OCI-LY7 (cell line): Measurements from ENCODE around the gene BRSK2.

Source experiments
- EZH2phosphoT487 ChIP-seq: fragments of 200-600 bp; sonication (generic); IDR thresholded peaks from 2 replicates; pipeline ENCODE4 v1.6.1; 2018; ENCODE audit warnings: low read depth, borderline replicate concordance, mild to moderate bottlenecking, mixed run types, antibody characterized with exemption, low read length, moderate library complexity, mixed read lengths
- TF ChIP-seq, protein P1 (sequence below): fragments of 200-600 bp; sonication (generic); conservative IDR thresholded peaks from 2 replicates; pipeline ENCODE4 v1.5.1; 2014; ENCODE audit warnings: mild to moderate bottlenecking, antibody characterized with exemption, low read length, moderate library complexity, mixed read lengths

DNA sequence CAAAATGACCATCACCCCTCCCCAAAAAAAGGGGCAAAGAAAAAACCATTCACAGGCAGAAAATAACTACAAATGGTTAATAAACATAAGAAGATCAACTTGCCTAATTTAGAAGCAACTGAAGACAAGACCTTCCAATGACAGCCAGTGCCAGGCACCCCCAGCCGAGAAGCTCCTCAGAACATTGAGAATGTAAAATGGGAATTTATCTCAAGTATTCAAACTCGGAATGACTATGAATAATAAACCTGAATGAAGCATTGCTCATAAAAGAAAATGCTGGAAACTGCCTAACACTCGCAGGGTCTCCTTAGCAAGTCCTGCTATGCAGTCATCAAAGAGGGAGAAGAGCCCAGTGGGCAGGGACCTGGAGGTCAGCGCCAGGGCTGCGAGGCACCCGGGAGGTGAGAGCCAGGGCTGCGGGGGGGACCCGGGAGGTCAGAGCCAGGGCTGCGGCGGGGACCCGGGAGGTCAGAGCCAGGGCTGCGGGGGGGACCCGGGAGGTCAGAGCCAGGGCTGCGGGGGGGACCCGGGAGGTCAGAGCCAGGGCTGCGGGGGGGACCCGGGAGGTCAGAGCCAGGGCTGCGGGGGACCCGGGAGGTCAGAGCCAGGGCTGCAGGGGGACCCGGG is 120.0 kb downstream of the BRSK2 start:
- TF ChIP-seq, protein P1, sequence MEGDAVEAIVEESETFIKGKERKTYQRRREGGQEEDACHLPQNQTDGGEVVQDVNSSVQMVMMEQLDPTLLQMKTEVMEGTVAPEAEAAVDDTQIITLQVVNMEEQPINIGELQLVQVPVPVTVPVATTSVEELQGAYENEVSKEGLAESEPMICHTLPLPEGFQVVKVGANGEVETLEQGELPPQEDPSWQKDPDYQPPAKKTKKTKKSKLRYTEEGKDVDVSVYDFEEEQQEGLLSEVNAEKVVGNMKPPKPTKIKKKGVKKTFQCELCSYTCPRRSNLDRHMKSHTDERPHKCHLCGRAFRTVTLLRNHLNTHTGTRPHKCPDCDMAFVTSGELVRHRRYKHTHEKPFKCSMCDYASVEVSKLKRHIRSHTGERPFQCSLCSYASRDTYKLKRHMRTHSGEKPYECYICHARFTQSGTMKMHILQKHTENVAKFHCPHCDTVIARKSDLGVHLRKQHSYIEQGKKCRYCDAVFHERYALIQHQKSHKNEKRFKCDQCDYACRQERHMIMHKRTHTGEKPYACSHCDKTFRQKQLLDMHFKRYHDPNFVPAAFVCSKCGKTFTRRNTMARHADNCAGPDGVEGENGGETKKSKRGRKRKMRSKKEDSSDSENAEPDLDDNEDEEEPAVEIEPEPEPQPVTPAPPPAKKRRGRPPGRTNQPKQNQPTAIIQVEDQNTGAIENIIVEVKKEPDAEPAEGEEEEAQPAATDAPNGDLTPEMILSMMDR, result no peak
- TF ChIP-seq EZH2phosphoT487, result no peak
